Nephron (organoid): ENCODE measurements around the gene SPN.
"Not testable (repeated sequence)": the region's sequence is repeated elsewhere in the genome, so short reads cannot be mapped to it uniquely, and the experiment has no call there.

Experiments
- H3K27ac Mint-ChIP-seq, 3 experiments: 2 replicates each; pipeline ENCODE4 v1.8.0; 2020; ENCODE audit warnings: mixed read lengths in 3 of 3, mild to moderate bottlenecking in 2 of 3, moderate library complexity in 1 of 3
- H3K27me3 Mint-ChIP-seq: 2 replicates; pipeline ENCODE4 v1.8.0; 2021; ENCODE audit warnings: low read depth, mild to moderate bottlenecking, moderate library complexity, mixed read lengths
- H3K36me3 Mint-ChIP-seq: 2 replicates; pipeline ENCODE4 v1.8.0; 2020; ENCODE audit warnings: low read depth, mixed read lengths
- H3K4me1 Mint-ChIP-seq: 2 replicates; pipeline ENCODE4 v1.8.0; 2020; ENCODE audit warnings: mixed read lengths
- H3K4me3 Mint-ChIP-seq, 3 experiments: 2 replicates each; pipeline ENCODE4 v1.8.0; 2020; ENCODE audit warnings: mild to moderate bottlenecking in 3 of 3, mixed read lengths in 3 of 3, moderate library complexity in 2 of 3
- H3K9me3 Mint-ChIP-seq: 2 replicates; pipeline ENCODE4 v1.8.0; 2020; ENCODE audit warnings: mixed read lengths
- CTCF ChIP-seq, 3 experiments: fragments of 200-600 bp; sonication (generic); IDR thresholded peaks; one replicate each; pipeline ENCODE4 v1.5.0; 2021; ENCODE audit warnings: antibody characterized with exemption in 3 of 3; ENCODE audit not compliant: unreplicated experiment in 3 of 3

The SPN gene

GRCh38 chr16:29636368-29636767 lies 26.7 kb upstream of the SPN start:
- not testable (repeated sequence) for H3K36me3 Mint-ChIP-seq, H3K4me1 Mint-ChIP-seq, H3K27ac Mint-ChIP-seq, H3K27me3 Mint-ChIP-seq, H3K9me3 Mint-ChIP-seq, H3K4me3 Mint-ChIP-seq

GRCh38 chr16:29638751-29639150 lies 24.3 kb upstream of the SPN start:
- not testable (repeated sequence) for H3K4me1 Mint-ChIP-seq, H3K27me3 Mint-ChIP-seq, H3K9me3 Mint-ChIP-seq, H3K36me3 Mint-ChIP-seq, H3K4me3 Mint-ChIP-seq, H3K27ac Mint-ChIP-seq

- Mint-ChIP-seq H3K4me1 (peaks cover 5% of the 10 kb centered on the region), H3K4me3 (no peak overlapping the region)
- TF ChIP-seq CTCF (IDR thresholded peaks at IDR 0.05; ENCODE audit: unreplicated experiment in 3 of 3), result peak in 2 of 3 experiments; percentile 12 to 33
Measured at GRCh38 chr16:29641561-29641960, 21.5 kb upstream of the SPN start.

GRCh38 chr16:29643596-29643995 lies 19.5 kb upstream of the SPN start:
- H3K36me3 Mint-ChIP-seq, result no peaks in the 10 kb centered on the region
- H3K27ac Mint-ChIP-seq, result peak overlapping the region in 1 of 3 experiments; percentile 2
- H3K9me3 Mint-ChIP-seq, result no peaks in the 10 kb centered on the region
- H3K27me3 Mint-ChIP-seq, result peaks cover 3% of the 10 kb centered on the region
- H3K4me1 Mint-ChIP-seq, result peaks cover 5% of the 10 kb centered on the region
- no peak for TF ChIP-seq CTCF (IDR thresholded peaks at IDR 0.05; ENCODE audit: unreplicated experiment in 3 of 3)
- no peak overlapping the region for H3K4me3 Mint-ChIP-seq

More at GRCh38 chr16:29641561-29641960, 21.5 kb upstream of the SPN start:
- no peaks in the 10 kb centered on the region for H3K36me3 Mint-ChIP-seq
- H3K9me3 Mint-ChIP-seq, result no peaks in the 10 kb centered on the region
- H3K27ac Mint-ChIP-seq, result peak overlapping the region in 1 of 3 experiments; percentile 67
- peaks cover 3% of the 10 kb centered on the region for H3K27me3 Mint-ChIP-seq

- Mint-ChIP-seq H3K27ac (no peak overlapping the region), H3K36me3 (no peaks in the 10 kb centered on the region), H3K9me3 (no peaks in the 10 kb centered on the region), H3K27me3 (peaks cover 3% of the 10 kb centered on the region), H3K4me3 (no peak overlapping the region), H3K4me1 (peaks cover 6% of the 10 kb centered on the region)
- no peak for TF ChIP-seq CTCF (IDR thresholded peaks at IDR 0.05; ENCODE audit: unreplicated experiment in 3 of 3)
Measured at GRCh38 chr16:29644338-29644857, 18.6 kb upstream of the SPN start.

GRCh38 chr16:29644973-29645693 lies 17.9 kb upstream of the SPN start:
- H3K4me3 Mint-ChIP-seq, result no peak overlapping the region
- no peaks in the 10 kb centered on the region for H3K9me3 Mint-ChIP-seq
- no peaks in the 10 kb centered on the region for H3K36me3 Mint-ChIP-seq
- no peak for TF ChIP-seq CTCF (IDR thresholded peaks at IDR 0.05; ENCODE audit: unreplicated experiment in 3 of 3)
- H3K4me1 Mint-ChIP-seq, result peaks cover 11% of the 10 kb centered on the region
- H3K27ac Mint-ChIP-seq, result no peak overlapping the region
- peaks cover 3% of the 10 kb centered on the region for H3K27me3 Mint-ChIP-seq

- peaks cover 3% of the 10 kb centered on the region for H3K27me3 Mint-ChIP-seq
- no peak for TF ChIP-seq CTCF (IDR thresholded peaks at IDR 0.05; ENCODE audit: unreplicated experiment in 3 of 3)
- H3K4me1 Mint-ChIP-seq, result peaks cover 7% of the 10 kb centered on the region
- H3K27ac Mint-ChIP-seq, result peak overlapping the region in 1 of 3 experiments; percentile 23
- no peaks in the 10 kb centered on the region for H3K9me3 Mint-ChIP-seq
- no peak overlapping the region for H3K4me3 Mint-ChIP-seq
- no peaks in the 10 kb centered on the region for H3K36me3 Mint-ChIP-seq
Measured at GRCh38 chr16:29645694-29646187, 17.3 kb upstream of the SPN start.
